Fibroblast of the aortic adventitia (primary cell): ENCODE data around the gene SMIM5. TPM values are rescaled to one million over a fixed set of nuclear protein-coding genes. Genes with fewer than 3 reads are reported as not detected.
"Not testable (repeated sequence)": the region's sequence is repeated elsewhere in the genome, so short reads cannot be mapped to it uniquely, and the experiment has no call there.

ENCODE experiments used
- DNase-seq: peaks from one replicate; pipeline ENCODE4 v3.0.0-alpha.2; 2010; ENCODE audit warnings: low read depth
- H3K4me3 ChIP-seq: 2 replicates; pipeline ENCODE4 v1.5.1; 2011; ENCODE audit warnings: low read depth, mild to moderate bottlenecking, control low read depth, low read length, moderate library complexity
- CTCF ChIP-seq: IDR thresholded peaks from 2 replicates; pipeline ENCODE4 v1.5.1; 2011; ENCODE audit warnings: mild to moderate bottlenecking, low read length, control low read depth, inconsistent platforms; ENCODE audit not compliant: insufficient read depth
- total RNA-seq: library from RNA; depleted of rRNA; stranded (reverse); fragments of >200 nt; gene quantifications from 2 replicates; pipeline ENCODE4 v1.2.3, GENCODE V29; 2012; ENCODE audit warnings: low replicate concordance

The SMIM5 gene
- total RNA-seq, 1 donor: not detected

- no peak for DNase-seq
- no peak for TF ChIP-seq CTCF
These were observed 2.5 kb downstream of the SMIM5 start for GRCh38 chr17:75635610-75636202.

GRCh38 chr17:75636381-75637142 is 3.3 kb downstream of the SMIM5 start:
- no peak overlapping the region for H3K4me3 ChIP-seq
- no peak for DNase-seq
- no peak for TF ChIP-seq CTCF

More at GRCh38 chr17:75635610-75636202, 2.5 kb downstream of the SMIM5 start:
- H3K4me3 ChIP-seq: no peak overlapping the region

- DNase-seq: no peak
- no peak overlapping the region for H3K4me3 ChIP-seq
- no peak for TF ChIP-seq CTCF
These were observed 3.9 kb downstream of the SMIM5 start for GRCh38 chr17:75637143-75637538.

- no peak for DNase-seq
- no peak for TF ChIP-seq CTCF
- no peak overlapping the region for H3K4me3 ChIP-seq
These were observed 4.3 kb downstream of the SMIM5 start for GRCh38 chr17:75637551-75637950.

GRCh38 chr17:75638039-75638438 is 4.8 kb downstream of the SMIM5 start:
- not testable (repeated sequence) for H3K4me3 ChIP-seq, DNase-seq

GRCh38 chr17:75638893-75639292 is 5.7 kb downstream of the SMIM5 start:
- no peak for DNase-seq
- no peak for TF ChIP-seq CTCF
- no peak overlapping the region for H3K4me3 ChIP-seq

- no peak overlapping the region for H3K4me3 ChIP-seq
- TF ChIP-seq CTCF: no peak
- no peak for DNase-seq
These were observed 6.1 kb downstream of the SMIM5 start for GRCh38 chr17:75639327-75639726.
